LNCaP clone FGC (cell line): Measurements from ENCODE around the gene COQ4.

Experiments used
- DNase-seq: peaks from one replicate; pipeline ENCODE4 v3.0.0-alpha.2; 2011; ENCODE audit warnings: low read depth
- H3K4me3 ChIP-seq: 2 replicates; pipeline ENCODE4 v1.5.1; 2011; ENCODE audit warnings: mild to moderate bottlenecking, low read depth, low read length, control low read depth
- CTCF ChIP-seq: IDR thresholded peaks from 2 replicates; pipeline ENCODE4 v1.5.1; 2012; ENCODE audit warnings: mild to moderate bottlenecking; ENCODE audit not compliant: control insufficient read depth, insufficient read depth; ENCODE audit errors: extremely low read depth

COQ4 gene

DNA sequence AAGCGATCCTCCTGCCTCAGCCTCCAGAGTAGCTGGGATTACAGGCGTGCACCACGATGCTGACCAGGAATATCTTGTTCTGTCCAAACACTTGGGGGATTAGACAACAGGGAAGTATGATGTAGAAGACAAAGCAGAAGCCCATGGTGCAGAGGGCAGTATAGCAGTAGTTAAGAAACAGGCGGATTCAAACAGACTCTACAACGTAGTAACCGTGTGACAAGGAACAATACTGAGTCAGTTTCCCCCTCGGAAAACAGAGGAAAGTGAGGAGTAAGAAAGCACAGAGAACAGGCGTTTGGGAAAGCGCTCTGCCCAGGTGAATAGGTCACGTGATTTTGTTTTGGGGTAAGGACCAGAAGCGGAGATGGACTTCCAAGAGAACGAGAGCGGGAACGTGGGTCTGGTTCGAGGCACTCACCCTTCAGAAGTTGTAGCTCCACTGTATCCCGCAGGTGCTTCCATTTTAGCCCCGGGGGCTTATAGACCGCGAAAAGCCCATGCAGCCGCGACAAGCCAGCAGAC, 698 bp upstream of the COQ4 start:
- DNase-seq = peak; percentile 34
- no peak for TF ChIP-seq CTCF
- H3K4me3 ChIP-seq = peak overlapping the region; percentile 95

- DNase-seq = no peak
- no peak for TF ChIP-seq CTCF
- H3K4me3 ChIP-seq = peak overlapping the region; percentile 95
These were observed 632 bp downstream of the COQ4 start for GRCh38 chr9:128323212-128323730.

- DNase-seq = no peak
- H3K4me3 ChIP-seq = peak overlapping the region; percentile 95
- TF ChIP-seq CTCF = no peak
These were observed 1.2 kb downstream of the COQ4 start for GRCh38 chr9:128323791-128324190.

GRCh38 chr9:128324401-128324800, 1.8 kb downstream of the COQ4 start:
- no peak for DNase-seq
- H3K4me3 ChIP-seq = peak overlapping the region; percentile 95
- no peak for TF ChIP-seq CTCF

DNA sequence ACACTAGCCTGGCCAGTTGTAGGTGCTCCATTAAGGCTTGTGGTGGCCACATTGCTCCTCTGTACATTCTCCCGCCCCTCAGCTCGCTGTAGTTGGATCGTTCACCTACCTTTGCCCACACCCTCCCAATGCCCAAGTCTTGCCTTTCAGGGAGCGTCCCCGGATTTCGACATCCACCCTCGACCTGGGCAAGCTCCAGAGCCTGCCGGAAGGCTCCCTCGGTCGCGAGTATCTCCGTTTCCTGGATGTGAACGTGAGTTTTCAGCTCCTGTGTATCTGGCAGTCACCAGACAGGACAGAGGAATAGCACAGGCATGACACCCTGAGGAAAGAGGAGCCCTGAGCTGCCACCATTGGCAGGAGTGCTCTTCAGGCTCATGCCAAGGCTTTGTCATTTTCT, 3.0 kb downstream of the COQ4 start:
- no peak overlapping the region for H3K4me3 ChIP-seq
- no peak for TF ChIP-seq CTCF
- DNase-seq = no peak

- no peak for DNase-seq
- no peak overlapping the region for H3K4me3 ChIP-seq
- TF ChIP-seq CTCF = no peak
These were observed 10.8 kb downstream of the COQ4 start for GRCh38 chr9:128333451-128333869.

DNA sequence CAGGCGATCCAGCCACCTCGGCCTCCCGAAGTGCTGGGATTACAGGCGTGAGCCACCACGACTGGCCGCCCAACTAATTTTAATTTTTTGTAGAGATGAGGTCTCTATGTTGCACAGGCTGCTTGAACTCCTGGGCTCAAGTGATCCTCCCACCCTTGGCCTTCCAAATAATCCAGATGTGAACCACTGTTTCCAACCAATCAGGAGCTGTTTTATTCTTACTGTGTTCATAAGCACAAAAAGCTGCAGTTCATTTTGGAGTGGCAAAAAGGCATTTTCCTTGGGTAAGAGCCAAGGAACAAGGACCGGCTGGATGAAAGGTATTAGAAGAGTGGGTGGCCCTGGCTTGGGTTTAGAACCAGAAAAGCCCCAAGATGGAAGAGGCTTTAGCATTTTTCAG, 12.5 kb downstream of the COQ4 start:
- no peak for TF ChIP-seq CTCF
- no peak overlapping the region for H3K4me3 ChIP-seq
- DNase-seq = no peak
